ENCODE results near the gene MESP2.

The MESP2 gene

GRCh38 chr15:89805241-89806209 lies 29.4 kb downstream of the MESP2 start:
- POLR2A ChIA-PET, result no interaction called here
- CTCF ChIA-PET, result no interaction called here
- TF ChIP-seq CTBP1 (IDR thresholded peaks at IDR 0.05; ENCODE audit: borderline replicate concordance) (no peak), PKNOX1 (IDR thresholded peaks at IDR 0.05) (no peak), HDGF (IDR thresholded peaks at IDR 0.05; ENCODE audit: borderline replicate concordance) (no peak), TARDBP (IDR thresholded peaks at IDR 0.05) (no peak), ZNF384 (IDR thresholded peaks at IDR 0.05) (no peak)
- DNase-seq (ENCODE audit: extremely low spot score), result no peak

DNA sequence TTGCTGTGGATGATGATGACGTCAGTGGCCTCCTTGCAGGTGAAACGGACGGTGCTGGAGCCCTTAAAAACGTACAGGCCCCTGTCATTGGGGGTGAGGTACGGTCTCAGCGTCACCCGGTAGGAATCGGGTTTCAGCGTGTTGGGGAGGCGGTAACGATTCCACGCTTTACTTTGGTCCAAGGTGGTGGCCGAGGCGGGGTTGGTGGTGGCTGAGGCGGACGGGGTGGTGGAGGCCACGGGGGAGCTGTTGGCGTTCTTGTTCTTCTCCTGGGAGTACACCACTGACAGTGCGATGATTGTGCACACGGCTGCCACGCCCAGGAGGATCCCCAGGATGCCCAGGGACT lies 30.1 kb downstream of the MESP2 start:
- CTCF ChIA-PET, result no interaction called here
- TF ChIP-seq BHLHE40 (IDR thresholded peaks at IDR 0.05; ENCODE audit: borderline replicate concordance), result no peak
- TF ChIP-seq TARDBP (IDR thresholded peaks at IDR 0.05), result no peak
- TF ChIP-seq ARNT (IDR thresholded peaks at IDR 0.05), result no peak
- TF ChIP-seq ELF4 (IDR thresholded peaks at IDR 0.05), result no peak
- TF ChIP-seq ZNF384 (IDR thresholded peaks at IDR 0.05), result no peak
- no peak for TF ChIP-seq FOXM1 (IDR thresholded peaks at IDR 0.05; ENCODE audit: borderline replicate concordance)
- no peak for TF ChIP-seq LEF1 (IDR thresholded peaks at IDR 0.05; ENCODE audit: borderline replicate concordance)
- no peak for TF ChIP-seq L3MBTL2 (conservative IDR thresholded peaks at IDR 0.05)
- DNase-seq (ENCODE audit: extremely low spot score), result no peak
- POLR2A ChIA-PET, result no interaction called here

- TF ChIP-seq FOXK2 (IDR thresholded peaks at IDR 0.05) (no peak), L3MBTL2 (conservative IDR thresholded peaks at IDR 0.05) (no peak), TARDBP (IDR thresholded peaks at IDR 0.05) (no peak), SP1 (IDR thresholded peaks at IDR 0.05) (no peak), BHLHE40 (IDR thresholded peaks at IDR 0.05; ENCODE audit: borderline replicate concordance) (no peak), ELF4 (IDR thresholded peaks at IDR 0.05) (no peak), FOXA1 (IDR thresholded peaks at IDR 0.05) (no peak), CTBP1 (IDR thresholded peaks at IDR 0.05; ENCODE audit: borderline replicate concordance) (no peak), LEF1 (IDR thresholded peaks at IDR 0.05; ENCODE audit: borderline replicate concordance) (no peak), FOXM1 (IDR thresholded peaks at IDR 0.05; ENCODE audit: borderline replicate concordance) (no peak), NFRKB (IDR thresholded peaks at IDR 0.05) (no peak), HDGF (IDR thresholded peaks at IDR 0.05; ENCODE audit: borderline replicate concordance) (no peak), ZNF384 (IDR thresholded peaks at IDR 0.05) (no peak), PKNOX1 (IDR thresholded peaks at IDR 0.05) (no peak), ARNT (IDR thresholded peaks at IDR 0.05) (no peak)
- ChIA-PET POLR2A (interaction anchor here (0.6 kb wide), 1 partner anchor 107 kb away, joined by 3 read pairs; no protein-coding TSS in a partner anchor), CTCF (no interaction called here)
- no peak for DNase-seq (ENCODE audit: extremely low spot score)
These were observed 30.7 kb downstream of the MESP2 start for GRCh38 chr15:89806559-89807550.

DNA sequence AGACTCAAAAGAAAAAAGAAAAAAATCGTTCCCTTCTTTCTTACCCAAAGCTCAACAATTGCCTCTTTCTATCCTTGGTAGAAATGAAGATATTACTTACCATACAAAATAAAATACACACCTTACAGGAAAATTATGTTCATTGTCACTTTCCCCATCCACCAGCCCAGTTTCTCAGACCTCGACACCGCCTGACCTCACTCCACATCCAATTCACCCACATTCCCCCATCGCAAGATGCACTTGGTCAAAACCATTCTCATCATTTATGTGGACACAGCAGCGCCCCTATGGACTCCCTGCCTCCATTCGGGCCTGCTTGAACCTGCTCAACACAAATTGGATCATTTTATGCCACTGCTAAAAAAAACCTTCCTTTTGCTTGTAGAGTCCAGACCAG lies 31.6 kb downstream of the MESP2 start:
- POLR2A ChIA-PET, result interaction anchor here (0.6 kb wide), 1 partner anchor 106 kb away, joined by 3 read pairs; no protein-coding TSS in a partner anchor
- DNase-seq (ENCODE audit: extremely low spot score), result no peak
- CTCF ChIA-PET, result no interaction called here
- no peak for TF ChIP-seq L3MBTL2 (conservative IDR thresholded peaks at IDR 0.05)
- TF ChIP-seq HDGF (IDR thresholded peaks at IDR 0.05; ENCODE audit: borderline replicate concordance), result no peak
- TF ChIP-seq NFRKB (IDR thresholded peaks at IDR 0.05), result no peak
- no peak for TF ChIP-seq BHLHE40 (IDR thresholded peaks at IDR 0.05; ENCODE audit: borderline replicate concordance)
- no peak for TF ChIP-seq TARDBP (IDR thresholded peaks at IDR 0.05)
- no peak for TF ChIP-seq SP1 (IDR thresholded peaks at IDR 0.05)
- TF ChIP-seq FOXA1 (IDR thresholded peaks at IDR 0.05), result no peak
- TF ChIP-seq LEF1 (IDR thresholded peaks at IDR 0.05; ENCODE audit: borderline replicate concordance), result no peak
- TF ChIP-seq FOXK2 (IDR thresholded peaks at IDR 0.05), result no peak
- no peak for TF ChIP-seq SUZ12 (IDR thresholded peaks at IDR 0.05)
- TF ChIP-seq ELF4 (IDR thresholded peaks at IDR 0.05), result no peak
- no peak for TF ChIP-seq PKNOX1 (IDR thresholded peaks at IDR 0.05)
- no peak for TF ChIP-seq ARNT (IDR thresholded peaks at IDR 0.05)
- TF ChIP-seq ZNF384 (IDR thresholded peaks at IDR 0.05), result no peak
- TF ChIP-seq CTBP1 (IDR thresholded peaks at IDR 0.05; ENCODE audit: borderline replicate concordance), result no peak

DNA sequence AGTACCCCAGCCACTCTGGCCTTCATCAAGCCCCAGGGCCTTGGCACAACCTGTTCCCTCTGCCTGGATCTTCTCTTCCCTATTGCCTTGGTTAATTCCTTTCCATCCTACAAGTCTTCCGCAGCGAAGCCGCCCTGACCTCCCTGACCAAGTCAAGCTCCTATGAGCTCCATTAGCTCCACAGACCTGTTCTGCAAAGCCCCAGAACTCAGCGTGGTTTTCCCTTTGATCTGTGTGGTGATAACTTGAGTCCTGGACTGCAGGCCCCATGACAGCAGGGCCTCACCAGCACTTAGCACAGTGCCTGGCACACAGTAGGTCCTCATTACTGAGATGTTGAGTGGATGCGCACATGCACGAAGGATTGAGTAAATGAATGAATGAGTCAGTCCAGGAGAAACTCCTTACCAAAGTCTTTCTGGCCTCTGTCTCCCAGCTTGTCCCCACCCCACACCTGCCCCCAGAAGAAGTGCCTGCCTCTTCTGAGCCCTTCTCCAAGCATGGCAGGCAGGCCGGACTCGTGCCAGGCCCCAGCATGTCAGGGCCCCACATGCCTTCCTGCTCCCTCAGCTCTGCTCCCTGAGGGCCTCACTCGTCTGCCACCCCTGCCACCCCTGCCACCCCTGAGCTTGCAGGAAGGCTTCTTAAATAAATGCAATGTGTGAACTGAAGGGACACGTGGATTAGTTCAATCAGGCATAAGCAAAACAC lies 32.2 kb downstream of the MESP2 start:
- ChIA-PET CTCF (no interaction called here), POLR2A (no interaction called here)
- no peak for DNase-seq (ENCODE audit: extremely low spot score)
- TF ChIP-seq FOXA1 (IDR thresholded peaks at IDR 0.05) (no peak), FOXM1 (IDR thresholded peaks at IDR 0.05; ENCODE audit: borderline replicate concordance) (no peak), BHLHE40 (IDR thresholded peaks at IDR 0.05; ENCODE audit: borderline replicate concordance) (no peak), CTBP1 (IDR thresholded peaks at IDR 0.05; ENCODE audit: borderline replicate concordance) (no peak), NFRKB (IDR thresholded peaks at IDR 0.05) (no peak), ZNF384 (IDR thresholded peaks at IDR 0.05) (no peak), HDGF (IDR thresholded peaks at IDR 0.05; ENCODE audit: borderline replicate concordance) (no peak), PKNOX1 (IDR thresholded peaks at IDR 0.05) (no peak), SP1 (IDR thresholded peaks at IDR 0.05) (no peak), ARNT (IDR thresholded peaks at IDR 0.05) (no peak), TARDBP (IDR thresholded peaks at IDR 0.05) (no peak)

Data from HEK293T (cell line).